ENCODE data around the gene CNTF. TPM values are rescaled to one million over a fixed set of nuclear protein-coding genes. Genes with fewer than 3 reads are reported as not detected.

The CNTF gene
- total and polyA plus RNA-seq, 10 of the 15 experiments (the other 5 are each of a cell fraction or from before 2014, with no cell fraction given): 0.16 to 2.3 (median 0.73) TPM

DNA sequence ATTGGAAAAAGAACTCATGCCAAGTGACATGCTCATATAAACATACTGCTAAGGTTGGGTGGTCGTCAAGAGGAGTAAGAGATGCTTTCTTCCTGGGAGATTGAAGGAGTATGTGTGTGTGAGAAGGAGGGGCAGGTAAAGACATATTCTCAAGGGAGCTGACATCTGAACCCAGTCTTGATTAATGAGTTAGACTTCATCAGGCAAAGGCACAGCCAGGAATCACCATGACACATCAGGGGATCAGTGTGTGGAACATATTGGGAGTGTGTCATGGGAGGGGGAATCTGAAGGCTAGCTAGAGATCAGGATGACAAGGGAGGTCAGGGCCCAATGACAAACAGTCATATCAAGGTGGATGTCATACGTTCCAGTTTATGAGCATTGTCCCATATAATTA lies 14.9 kb downstream of the CNTF start:
- CTCF ChIA-PET: interaction anchor here (0.8 to 2.3 kb wide), 6 partner anchors 9 to 113 kb away, joined by 3 to 6 read pairs (median 4); partner anchors contain the start of gene LPXN
- POLR2A ChIA-PET: no interaction called here
- Histone ChIP-seq H2AFZ (ENCODE audit: control insufficient read depth, low read depth, low read length) (no peak overlapping the region), H3K9me3 (replicated peaks; ENCODE audit: control insufficient read depth, insufficient read depth, low read length) (no peaks in the 10 kb centered on the region), H3K4me3 (no peak overlapping the region), H3K36me3 (ENCODE audit: control insufficient read depth in 2 of 2, insufficient read depth in 2 of 2, low read length in 1 of 2) (no peaks in the 10 kb centered on the region), H3K4me1 (ENCODE audit: control insufficient read depth, insufficient read depth, low read length) (no peaks in the 10 kb centered on the region), H3K27me3 (replicated peaks in 1 of 2; ENCODE audit: control insufficient read depth in 2 of 2, insufficient read depth in 2 of 2, low read length in 1 of 2) (no peaks in the 10 kb centered on the region), H3K79me2 (ENCODE audit: control insufficient read depth, insufficient read depth, low read length) (no peaks in the 10 kb centered on the region), H3K9ac (ENCODE audit: control insufficient read depth, insufficient read depth, low read length) (no peak overlapping the region), H3K4me2 (ENCODE audit: control insufficient read depth, insufficient read depth) (no peak overlapping the region), H3K27ac (ENCODE audit: control insufficient read depth, insufficient read depth) (no peak overlapping the region), H4K20me1 (ENCODE audit: control insufficient read depth, insufficient read depth) (no peaks in the 10 kb centered on the region)
- in situ Hi-C loops (cut with MboI) (no loop called here), intact Hi-C loops (cut with micrococcal nuclease; ENCODE audit: unreplicated experiment) (no loop called here)
- ATAC-seq (no peak), DNase-seq (ENCODE audit: low read depth, low spot score) (no peak), FAIRE-seq (no peak)
- no TSS peak for BruUV-seq (replicated peaks)
- SMC1A ChIA-PET (ENCODE audit: uncharacterized antibody, unreplicated experiment): interaction anchor here (1.3 to 4.7 kb wide), 2 partner anchors 9 to 10 kb away, joined by 3 to 26 read pairs; no protein-coding TSS in a partner anchor
- WGBS (ENCODE audit: insufficient coverage, insufficient replicate concordance, low lambda C conversion rate, missing lambda C conversion rate): 44% methylated on average over 2 of the region's 2 CpGs
- RAD21 ChIA-PET (ENCODE audit: unreplicated experiment): interaction anchor here (0.7 kb wide), 2 partner anchors 143 to 159 kb away, joined by 3 read pairs; no protein-coding TSS in a partner anchor
- TF ChIP-seq POLR2AphosphoS5 (IDR thresholded peaks at IDR 0.05; ENCODE audit: low read length) (no peak), GABPA (IDR thresholded peaks at IDR 0.05; ENCODE audit: low read depth) (no peak), GATAD2B (conservative IDR thresholded peaks at IDR 0.05; ENCODE audit: low read depth) (no peak), STAT1 (conservative IDR thresholded peaks at IDR 0.05) (no peak), SMAD5 (IDR thresholded peaks at IDR 0.05; ENCODE audit: low read depth) (no peak), TARDBP (IDR thresholded peaks at IDR 0.05; ENCODE audit: borderline replicate concordance) (no peak), KLF5 (IDR thresholded peaks at IDR 0.05; ENCODE audit: partially characterized antibody) (no peak), NFXL1 (IDR thresholded peaks at IDR 0.05; ENCODE audit: borderline replicate concordance) (no peak)
- TF ChIP-seq, protein P1, sequence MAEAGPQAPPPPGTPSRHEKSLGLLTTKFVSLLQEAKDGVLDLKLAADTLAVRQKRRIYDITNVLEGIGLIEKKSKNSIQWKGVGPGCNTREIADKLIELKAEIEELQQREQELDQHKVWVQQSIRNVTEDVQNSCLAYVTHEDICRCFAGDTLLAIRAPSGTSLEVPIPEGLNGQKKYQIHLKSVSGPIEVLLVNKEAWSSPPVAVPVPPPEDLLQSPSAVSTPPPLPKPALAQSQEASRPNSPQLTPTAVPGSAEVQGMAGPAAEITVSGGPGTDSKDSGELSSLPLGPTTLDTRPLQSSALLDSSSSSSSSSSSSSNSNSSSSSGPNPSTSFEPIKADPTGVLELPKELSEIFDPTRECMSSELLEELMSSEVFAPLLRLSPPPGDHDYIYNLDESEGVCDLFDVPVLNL (IDR thresholded peaks at IDR 0.05; ENCODE audit: low read depth, low read length): no peak
- TF ChIP-seq, protein P2, sequence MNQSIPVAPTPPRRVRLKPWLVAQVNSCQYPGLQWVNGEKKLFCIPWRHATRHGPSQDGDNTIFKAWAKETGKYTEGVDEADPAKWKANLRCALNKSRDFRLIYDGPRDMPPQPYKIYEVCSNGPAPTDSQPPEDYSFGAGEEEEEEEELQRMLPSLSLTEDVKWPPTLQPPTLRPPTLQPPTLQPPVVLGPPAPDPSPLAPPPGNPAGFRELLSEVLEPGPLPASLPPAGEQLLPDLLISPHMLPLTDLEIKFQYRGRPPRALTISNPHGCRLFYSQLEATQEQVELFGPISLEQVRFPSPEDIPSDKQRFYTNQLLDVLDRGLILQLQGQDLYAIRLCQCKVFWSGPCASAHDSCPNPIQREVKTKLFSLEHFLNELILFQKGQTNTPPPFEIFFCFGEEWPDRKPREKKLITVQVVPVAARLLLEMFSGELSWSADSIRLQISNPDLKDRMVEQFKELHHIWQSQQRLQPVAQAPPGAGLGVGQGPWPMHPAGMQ (IDR thresholded peaks at IDR 0.05; ENCODE audit: borderline replicate concordance): no peak
- TF ChIP-seq, protein P3, sequence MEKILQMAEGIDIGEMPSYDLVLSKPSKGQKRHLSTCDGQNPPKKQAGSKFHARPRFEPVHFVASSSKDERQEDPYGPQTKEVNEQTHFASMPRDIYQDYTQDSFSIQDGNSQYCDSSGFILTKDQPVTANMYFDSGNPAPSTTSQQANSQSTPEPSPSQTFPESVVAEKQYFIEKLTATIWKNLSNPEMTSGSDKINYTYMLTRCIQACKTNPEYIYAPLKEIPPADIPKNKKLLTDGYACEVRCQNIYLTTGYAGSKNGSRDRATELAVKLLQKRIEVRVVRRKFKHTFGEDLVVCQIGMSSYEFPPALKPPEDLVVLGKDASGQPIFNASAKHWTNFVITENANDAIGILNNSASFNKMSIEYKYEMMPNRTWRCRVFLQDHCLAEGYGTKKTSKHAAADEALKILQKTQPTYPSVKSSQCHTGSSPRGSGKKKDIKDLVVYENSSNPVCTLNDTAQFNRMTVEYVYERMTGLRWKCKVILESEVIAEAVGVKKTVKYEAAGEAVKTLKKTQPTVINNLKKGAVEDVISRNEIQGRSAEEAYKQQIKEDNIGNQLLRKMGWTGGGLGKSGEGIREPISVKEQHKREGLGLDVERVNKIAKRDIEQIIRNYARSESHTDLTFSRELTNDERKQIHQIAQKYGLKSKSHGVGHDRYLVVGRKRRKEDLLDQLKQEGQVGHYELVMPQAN (conservative IDR thresholded peaks at IDR 0.05): no peak
- TF ChIP-seq, protein P4, sequence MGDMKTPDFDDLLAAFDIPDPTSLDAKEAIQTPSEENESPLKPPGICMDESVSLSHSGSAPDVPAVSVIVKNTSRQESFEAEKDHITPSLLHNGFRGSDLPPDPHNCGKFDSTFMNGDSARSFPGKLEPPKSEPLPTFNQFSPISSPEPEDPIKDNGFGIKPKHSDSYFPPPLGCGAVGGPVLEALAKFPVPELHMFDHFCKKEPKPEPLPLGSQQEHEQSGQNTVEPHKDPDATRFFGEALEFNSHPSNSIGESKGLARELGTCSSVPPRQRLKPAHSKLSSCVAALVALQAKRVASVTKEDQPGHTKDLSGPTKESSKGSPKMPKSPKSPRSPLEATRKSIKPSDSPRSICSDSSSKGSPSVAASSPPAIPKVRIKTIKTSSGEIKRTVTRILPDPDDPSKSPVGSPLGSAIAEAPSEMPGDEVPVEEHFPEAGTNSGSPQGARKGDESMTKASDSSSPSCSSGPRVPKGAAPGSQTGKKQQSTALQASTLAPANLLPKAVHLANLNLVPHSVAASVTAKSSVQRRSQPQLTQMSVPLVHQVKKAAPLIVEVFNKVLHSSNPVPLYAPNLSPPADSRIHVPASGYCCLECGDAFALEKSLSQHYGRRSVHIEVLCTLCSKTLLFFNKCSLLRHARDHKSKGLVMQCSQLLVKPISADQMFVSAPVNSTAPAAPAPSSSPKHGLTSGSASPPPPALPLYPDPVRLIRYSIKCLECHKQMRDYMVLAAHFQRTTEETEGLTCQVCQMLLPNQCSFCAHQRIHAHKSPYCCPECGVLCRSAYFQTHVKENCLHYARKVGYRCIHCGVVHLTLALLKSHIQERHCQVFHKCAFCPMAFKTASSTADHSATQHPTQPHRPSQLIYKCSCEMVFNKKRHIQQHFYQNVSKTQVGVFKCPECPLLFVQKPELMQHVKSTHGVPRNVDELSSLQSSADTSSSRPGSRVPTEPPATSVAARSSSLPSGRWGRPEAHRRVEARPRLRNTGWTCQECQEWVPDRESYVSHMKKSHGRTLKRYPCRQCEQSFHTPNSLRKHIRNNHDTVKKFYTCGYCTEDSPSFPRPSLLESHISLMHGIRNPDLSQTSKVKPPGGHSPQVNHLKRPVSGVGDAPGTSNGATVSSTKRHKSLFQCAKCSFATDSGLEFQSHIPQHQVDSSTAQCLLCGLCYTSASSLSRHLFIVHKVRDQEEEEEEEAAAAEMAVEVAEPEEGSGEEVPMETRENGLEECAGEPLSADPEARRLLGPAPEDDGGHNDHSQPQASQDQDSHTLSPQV (IDR thresholded peaks at IDR 0.05): no peak
- TF ChIP-seq, protein P5, sequence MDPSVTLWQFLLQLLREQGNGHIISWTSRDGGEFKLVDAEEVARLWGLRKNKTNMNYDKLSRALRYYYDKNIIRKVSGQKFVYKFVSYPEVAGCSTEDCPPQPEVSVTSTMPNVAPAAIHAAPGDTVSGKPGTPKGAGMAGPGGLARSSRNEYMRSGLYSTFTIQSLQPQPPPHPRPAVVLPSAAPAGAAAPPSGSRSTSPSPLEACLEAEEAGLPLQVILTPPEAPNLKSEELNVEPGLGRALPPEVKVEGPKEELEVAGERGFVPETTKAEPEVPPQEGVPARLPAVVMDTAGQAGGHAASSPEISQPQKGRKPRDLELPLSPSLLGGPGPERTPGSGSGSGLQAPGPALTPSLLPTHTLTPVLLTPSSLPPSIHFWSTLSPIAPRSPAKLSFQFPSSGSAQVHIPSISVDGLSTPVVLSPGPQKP (IDR thresholded peaks at IDR 0.05; ENCODE audit: low read depth, low read length): no peak
- TF ChIP-seq, protein P6, sequence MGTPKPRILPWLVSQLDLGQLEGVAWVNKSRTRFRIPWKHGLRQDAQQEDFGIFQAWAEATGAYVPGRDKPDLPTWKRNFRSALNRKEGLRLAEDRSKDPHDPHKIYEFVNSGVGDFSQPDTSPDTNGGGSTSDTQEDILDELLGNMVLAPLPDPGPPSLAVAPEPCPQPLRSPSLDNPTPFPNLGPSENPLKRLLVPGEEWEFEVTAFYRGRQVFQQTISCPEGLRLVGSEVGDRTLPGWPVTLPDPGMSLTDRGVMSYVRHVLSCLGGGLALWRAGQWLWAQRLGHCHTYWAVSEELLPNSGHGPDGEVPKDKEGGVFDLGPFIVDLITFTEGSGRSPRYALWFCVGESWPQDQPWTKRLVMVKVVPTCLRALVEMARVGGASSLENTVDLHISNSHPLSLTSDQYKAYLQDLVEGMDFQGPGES (IDR thresholded peaks at IDR 0.05): no peak

All from GM12878 (cell line).